ENCODE measurements around the gene PRDM7.
"Not testable (repeated sequence)": the region's sequence is repeated elsewhere in the genome, so short reads cannot be mapped to it uniquely, and the experiment has no call there.

PRDM7 gene

DNA sequence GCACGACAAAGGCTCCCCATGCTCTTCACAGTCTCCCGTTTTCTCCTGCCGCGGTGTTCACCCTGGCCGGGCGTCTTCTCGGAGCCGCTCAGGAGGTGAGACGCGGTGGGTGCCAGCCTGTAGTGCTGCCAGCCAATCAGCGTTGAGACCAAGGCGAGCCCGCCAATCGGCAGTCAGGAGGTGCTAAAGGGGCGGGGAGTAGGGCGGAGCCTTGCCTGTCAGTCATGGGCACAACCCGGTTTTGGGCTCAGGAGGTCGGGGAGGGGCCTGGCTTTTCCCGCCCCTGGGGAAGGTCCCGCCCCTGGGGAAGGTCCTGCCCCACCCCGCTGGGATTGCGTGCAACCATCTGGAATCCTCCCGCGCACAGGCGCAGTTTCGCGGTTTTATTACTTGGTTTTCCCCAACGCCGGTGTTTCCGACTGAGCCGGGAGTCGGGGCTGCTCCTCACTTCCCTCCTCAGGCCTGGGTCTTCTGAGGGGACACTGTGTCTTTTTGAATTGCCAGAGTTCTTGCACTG is at the start of gene PRDM7:
TSS of gene PRDM7 (minus strand) at position 92 of the 517 bp plus-strand sequence. CDS start 1,421 bp downstream, outside the sequence.
- peak within 1 kb of the TSS; percentile 21; the same call in 1 of the 2 replicates for H3K4me3 ChIP-seq (ENCODE audit: low read length)
- TF ChIP-seq ZNF274 (IDR thresholded peaks at IDR 0.05; ENCODE audit: low read depth, low read length) = no peak

DNA sequence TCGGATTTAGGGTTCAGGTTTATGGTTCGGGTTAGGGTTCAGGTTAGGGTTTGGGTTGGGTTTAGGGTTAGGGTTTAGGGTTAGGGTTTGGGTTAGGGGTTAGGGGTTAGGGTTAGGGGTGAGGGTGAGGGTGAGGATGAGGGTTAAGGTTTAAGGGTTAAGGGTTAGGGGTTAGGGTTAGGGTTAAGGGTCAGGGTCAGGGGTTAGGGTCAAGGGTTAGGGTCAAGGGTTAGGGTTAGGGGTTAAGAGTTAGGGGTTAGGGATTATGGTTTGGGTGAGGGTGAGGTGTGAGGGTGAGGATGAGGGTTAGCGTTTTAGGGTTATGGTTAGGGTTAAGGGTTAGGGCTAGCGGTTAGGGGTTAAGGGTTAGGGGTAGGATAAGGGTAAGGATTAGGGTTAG is 44.7 kb upstream of the PRDM7 start:
- H3K4me3 ChIP-seq (ENCODE audit: low read length) = not testable (repeated sequence)

DNA sequence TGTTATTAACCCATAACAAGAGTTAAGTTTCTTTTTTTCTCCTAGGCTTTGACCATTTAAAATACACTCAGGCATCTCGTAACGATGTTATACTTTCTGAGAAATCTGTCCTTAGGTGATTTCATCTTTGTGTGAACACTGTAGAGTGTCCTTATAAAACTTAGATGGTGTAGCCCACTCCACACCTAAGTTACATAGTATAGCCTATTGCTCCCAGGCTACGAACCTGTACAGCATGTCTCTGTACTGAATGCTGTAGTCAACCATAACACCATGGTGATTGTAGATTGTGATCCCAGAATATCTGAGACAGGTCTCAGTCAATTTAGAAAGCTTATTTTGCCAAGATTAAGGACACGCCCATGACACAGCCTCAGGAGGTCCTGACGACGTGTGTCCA is 30.5 kb upstream of the PRDM7 start:
- H3K4me3 ChIP-seq (ENCODE audit: low read length) = not testable (repeated sequence)

DNA sequence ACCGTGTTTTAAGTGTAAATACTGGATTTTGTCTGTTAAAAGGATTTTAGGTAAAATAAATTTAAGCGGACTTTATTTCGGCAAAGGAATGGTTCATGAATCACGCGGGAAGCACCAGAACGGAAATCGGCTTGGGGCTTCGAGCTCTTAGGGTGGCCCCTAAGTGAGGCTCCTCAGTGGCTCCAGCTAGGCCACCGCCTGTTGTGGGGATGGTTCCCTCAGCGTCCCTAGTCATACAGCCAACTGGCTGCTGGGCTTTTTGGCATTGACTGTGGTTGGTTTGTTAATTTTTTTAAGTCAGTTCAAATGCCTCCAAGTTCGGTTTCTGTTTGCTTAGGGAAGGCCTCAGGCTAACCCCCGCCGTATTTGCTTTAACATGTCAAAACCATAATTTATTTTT is 29.9 kb upstream of the PRDM7 start:
- not testable (repeated sequence) for H3K4me3 ChIP-seq (ENCODE audit: low read length)

DNA sequence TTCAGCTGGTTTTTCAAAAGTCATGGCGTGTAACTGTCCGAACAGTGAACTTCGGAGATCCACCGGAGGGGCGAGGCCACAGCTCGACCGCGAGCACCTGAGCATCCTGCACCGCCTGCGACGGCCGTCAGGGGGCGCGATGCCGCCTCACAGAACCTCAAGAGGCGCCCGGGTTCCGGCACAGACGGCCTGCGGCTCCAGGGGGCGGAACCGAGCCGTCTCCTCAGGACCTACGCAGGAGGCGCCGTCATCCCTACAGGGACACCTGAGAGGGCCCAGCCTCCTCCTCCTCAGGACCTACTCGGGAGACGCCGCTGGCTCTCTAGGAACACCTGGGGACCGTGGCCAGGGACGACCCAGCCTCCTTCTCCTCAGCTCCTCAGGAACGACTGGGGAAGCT is 29.1 kb upstream of the PRDM7 start:
- not testable (repeated sequence) for H3K4me3 ChIP-seq (ENCODE audit: low read length)

DNA sequence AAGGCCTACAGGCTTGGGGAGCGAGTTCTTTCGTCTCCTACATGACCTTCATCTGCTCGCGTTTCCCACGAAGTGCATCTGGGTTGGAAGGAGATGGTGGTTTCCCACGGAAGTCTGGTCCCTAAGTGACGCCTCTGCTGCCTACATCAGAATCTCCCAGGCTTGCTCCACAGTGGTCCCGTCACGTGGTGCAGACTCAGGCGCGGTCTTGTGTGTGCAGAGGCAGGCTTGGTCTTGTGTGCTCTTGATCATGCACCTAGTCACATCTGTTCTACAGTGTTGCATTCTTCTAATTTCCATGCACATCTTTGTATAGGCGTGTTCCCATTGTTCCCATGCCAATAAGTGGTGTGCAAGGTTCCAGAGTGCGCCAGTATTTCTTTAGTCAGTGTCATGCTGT is 27.6 kb upstream of the PRDM7 start:
- H3K4me3 ChIP-seq (ENCODE audit: low read length) = not testable (repeated sequence)

DNA sequence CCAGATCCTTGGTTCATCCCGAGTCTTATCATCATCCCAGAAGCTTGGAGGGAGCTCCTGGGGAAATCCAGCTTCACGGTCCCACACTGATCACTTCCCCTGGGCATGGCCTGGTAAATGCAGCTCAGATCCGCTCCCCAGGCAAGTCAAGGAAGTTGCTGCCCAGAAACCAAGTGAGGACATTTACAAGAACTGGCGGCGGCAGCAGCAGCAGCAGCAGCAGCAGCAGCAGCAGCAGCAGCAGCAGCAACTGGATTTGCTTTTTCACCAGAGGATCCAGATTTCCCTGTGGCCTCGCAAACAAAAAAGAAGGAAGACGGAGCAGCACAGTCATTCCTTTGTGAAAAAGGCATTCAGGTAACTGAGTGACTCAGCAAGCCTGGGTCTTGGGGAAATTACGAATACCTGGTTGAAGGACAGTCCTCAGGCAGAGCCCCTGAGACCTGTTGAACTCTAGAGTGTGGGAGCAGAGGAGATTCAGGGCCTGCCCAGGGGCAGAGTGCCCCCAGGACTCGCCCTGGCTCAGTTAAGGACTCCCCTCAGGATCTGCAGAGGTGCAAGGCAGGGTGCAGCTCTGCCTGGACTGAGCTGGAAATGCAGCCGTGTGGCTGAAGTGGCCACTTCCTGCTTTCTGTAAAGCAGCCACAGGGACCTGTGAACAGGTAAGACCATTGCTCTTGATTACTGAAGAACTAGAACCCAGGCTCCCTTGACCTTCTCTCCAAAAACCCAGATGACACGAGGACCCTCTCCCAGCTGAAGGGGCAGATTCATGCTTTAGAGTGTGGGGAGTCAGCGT is 25.2 kb upstream of the PRDM7 start:
- not testable (repeated sequence) for H3K4me3 ChIP-seq (ENCODE audit: low read length)

DNA sequence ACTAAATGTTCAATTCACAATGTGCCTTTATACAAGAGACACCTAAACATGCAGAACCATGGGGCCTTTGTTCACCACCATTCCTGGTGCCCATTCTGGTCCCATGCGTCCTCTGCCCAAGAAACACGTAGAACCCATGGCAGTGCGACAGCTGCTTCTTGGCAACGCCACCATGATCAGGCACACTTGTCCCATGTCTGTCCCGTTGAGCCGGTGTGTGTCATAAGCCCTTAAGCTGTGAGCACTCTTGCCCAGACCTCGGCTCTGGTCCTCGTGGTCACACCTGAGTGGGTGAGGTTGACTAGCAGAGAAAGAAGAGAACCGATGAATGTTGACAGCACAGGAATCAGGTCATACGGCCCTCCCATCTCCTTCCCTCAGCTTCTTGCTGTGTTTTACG is 24.2 kb upstream of the PRDM7 start:
- H3K4me3 ChIP-seq (ENCODE audit: low read length) = not testable (repeated sequence)

DNA sequence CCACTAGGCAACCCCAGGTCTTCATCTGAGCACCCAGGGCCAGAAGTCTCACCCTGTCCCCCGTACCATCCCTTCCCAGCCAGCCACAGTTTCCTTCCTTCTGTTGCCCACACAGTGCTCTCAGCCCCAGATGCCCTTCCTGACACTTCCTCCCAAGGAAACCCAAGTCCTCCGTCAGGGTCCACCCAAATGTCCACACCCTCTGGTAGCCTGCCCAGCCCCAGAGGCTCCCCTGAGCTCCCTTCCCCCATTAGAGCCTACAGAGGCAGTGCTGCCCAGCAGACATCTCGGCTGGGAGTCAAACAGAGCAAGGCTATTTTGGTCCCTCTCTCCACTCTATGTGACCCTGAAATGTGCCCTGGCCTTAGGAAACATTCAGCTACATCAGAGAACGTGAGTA is 23.7 kb upstream of the PRDM7 start:
- not testable (repeated sequence) for H3K4me3 ChIP-seq (ENCODE audit: low read length)

DNA sequence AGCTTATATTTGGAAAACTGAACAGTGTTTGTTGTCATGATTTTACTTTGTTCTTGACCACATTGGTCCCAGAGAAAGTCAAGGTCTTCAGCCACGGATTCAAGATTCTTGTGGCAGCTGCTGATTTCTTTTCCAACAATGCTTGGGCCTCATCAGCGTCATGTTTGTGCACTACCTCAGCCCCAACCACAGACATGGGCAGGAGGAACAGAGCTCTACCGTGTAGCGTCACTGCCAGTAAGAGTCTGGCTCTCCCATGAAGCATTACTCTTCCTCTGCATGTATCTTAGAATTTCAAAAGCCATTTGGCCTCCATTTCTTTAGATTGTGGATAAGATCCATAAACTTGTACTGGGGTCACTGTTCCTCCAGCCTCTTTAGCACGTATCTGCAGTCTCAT is 23.1 kb upstream of the PRDM7 start:
- not testable (repeated sequence) for H3K4me3 ChIP-seq (ENCODE audit: low read length)

DNA sequence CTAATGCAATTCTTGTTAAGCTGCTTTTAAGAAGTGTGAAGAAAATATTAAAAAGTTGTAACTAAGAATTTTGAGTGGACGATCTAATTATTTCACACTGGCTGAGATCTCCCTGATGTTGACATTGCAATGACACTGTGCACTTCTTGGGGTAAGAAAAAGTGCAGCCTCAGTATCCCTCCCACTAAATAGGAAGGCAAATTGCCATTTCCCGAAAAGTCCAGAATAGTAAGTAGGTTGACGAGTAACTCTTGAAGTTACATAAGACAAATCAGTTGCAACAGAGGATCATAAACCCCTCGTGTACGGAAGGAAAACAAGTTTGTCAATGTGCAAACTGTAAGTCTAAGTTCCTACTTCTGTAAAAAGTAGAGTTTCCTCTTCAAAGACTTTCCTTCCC is 21.8 kb upstream of the PRDM7 start:
- H3K4me3 ChIP-seq (ENCODE audit: low read length) = not testable (repeated sequence)

DNA sequence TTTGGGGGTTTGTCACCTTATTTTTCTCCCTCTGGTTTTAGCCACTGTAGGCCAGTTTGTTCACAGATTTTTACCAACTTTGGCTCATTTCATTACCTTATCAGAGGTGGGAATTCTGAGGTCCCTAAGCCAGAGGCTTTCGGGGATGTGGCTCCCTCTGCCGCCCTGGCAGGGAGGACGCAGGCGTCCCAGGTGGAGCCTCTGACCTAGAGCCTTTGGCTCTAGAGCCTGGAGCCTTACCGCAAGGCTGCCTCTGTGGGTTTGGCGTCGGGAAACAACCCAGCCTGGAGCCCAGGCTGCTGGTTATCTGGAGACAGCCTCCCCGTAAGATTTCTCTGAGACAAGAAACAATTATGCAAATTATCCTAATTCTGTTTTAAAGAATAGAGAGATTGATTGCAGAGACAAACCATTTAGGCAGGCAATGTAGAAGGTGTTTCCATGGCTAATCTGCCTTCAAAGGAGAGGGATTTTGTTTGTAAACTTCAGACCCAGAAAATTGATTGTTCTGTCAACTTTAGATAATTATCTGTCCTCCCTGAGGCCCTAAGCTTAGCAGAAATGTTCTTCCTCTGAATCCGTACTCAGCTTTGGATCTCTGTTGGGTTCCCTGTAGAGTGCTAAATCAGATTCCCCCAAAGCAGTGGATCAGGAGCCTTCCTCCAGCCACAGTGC is 20.0 kb upstream of the PRDM7 start:
- H3K4me3 ChIP-seq (ENCODE audit: low read length) = not testable (repeated sequence)

DNA sequence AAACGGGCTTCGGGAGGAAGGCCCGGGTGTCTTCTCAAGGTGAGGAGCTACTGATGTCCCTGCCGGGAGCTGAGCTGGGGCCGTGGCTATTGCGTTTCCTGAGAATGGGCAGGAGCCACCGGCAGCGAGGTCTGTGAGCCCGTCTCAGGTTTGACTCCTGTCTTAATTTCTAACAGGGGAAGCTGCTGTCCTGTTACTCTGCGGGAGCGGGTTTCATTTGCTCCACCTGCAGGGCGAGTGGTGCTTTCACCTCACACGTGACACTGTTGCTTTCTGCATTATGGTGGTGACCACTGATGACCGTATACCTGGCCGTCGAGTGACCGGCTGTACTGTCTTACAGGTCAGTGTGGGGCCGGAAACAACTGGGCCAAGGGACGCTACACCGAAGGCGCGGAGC is 17.7 kb upstream of the PRDM7 start:
- not testable (repeated sequence) for H3K4me3 ChIP-seq (ENCODE audit: low read length)

DNA sequence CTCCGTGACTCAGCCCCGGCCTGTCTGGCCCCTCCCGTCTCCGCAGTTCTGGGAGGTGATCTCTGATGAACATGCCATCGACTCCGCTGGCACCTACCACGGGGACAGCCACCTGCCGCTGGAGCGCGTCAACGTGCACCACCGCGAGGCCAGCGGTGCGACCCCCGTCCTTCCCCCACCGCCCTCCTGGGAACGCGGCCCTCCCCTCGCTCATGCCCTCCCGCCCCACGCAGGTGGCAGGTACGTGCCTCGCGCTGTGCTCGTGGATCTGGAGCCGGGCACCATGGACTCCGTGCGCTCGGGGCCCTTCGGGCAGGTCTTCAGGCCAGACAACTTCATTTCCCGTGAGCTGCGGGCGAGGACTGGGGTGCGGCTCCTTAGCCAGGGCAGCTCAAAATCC is 17.2 kb upstream of the PRDM7 start:
- H3K4me3 ChIP-seq (ENCODE audit: low read length) = not testable (repeated sequence)

DNA sequence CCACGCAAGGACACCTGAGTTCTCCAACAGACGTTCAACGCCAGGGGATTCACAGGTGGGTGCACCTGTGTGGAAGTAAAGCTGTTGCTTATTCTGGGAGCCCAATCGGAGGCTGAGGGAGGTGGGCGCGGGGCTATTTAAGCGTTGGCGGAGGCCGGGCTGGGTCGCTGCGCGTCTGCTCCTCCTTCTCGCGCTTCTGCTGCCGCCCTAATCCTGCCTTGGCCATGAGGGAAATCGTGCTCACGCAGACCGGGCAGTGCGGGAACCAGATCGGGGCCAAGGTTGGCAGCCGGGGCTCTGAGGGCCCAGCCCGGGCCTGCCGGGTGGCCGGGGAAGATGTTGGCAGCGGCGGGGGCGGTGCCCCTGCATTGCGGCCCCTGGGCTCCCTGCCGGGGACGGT is 16.7 kb upstream of the PRDM7 start:
- not testable (repeated sequence) for H3K4me3 ChIP-seq (ENCODE audit: low read length)

DNA sequence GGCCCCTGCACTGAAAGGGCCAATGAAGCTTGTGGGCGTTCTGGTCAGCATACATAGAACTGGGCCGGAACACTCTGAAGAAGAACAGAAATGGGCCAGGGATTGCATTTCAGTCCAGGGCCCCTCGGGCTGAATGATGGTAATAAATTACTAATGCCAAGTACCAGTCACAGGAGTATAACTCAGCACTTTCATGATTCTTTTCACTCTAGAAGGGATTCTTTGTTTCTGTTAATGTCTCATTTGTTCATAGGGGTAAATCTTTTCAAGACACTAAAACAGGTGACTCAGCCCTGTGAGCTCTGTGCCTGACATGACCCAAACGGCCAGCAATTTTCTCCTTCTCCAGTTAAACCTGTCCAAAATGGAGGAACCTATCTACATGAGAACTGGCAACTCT is 15.7 kb upstream of the PRDM7 start:
- H3K4me3 ChIP-seq (ENCODE audit: low read length) = not testable (repeated sequence)
